ENCODE results near the gene EIF4E1B.

Gene EIF4E1B

GRCh38 chr5:176606875-176607274 lies 23.6 kb upstream of the EIF4E1B start:
- no peak for DNase-seq

GRCh38 chr5:176608142-176608705 lies 22.3 kb upstream of the EIF4E1B start:
- DNase-seq: no peak

GRCh38 chr5:176608937-176609723 lies 21.3 kb upstream of the EIF4E1B start:
- no peak for DNase-seq

- peak; percentile 61 for DNase-seq
Measured at GRCh38 chr5:176609724-176610434, 20.6 kb upstream of the EIF4E1B start, which contains the start of gene GPRIN1. Gene GPRIN1, minus strand, starts transcription at chr5:176610156. Its CDS starts 10,322 bp downstream, at chr5:176599834.

DNA sequence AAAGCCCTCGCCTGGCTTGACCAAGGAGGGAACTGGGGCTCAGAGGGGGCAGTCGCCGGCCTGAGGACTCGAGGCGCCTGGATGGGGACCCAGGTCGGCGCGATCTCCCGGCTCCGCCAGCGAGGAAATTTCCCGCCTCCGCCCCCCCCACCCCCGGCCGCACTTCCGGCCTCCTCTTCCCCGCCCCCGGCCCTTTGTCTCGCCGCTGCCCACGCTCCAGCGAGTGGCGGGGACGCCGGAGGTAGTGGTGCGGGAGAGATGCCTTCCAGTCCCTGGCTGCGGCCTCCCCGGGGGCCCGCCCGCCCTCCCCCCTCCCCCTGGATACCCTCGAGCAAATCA lies 20.1 kb upstream of the EIF4E1B start:
- no peak for DNase-seq

DNA sequence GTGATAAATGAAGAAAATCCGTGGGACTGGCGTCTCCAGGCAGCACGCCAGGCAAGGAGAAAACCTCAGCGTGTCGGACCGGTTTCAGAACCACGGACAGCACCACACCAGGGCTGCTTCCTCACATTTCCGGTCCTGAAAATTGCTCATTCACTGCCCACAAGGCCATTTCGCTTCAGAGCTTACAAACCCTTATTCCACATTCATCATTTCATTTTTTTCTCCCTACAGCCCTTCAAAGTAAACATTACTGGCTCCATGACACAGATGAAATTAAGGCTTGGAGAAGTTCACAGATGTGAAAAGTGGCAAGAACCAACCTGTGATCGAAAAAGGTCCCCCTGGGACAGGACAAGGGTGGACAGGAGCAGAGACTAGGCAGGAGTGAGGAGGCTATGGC lies 19.0 kb upstream of the EIF4E1B start:
- peak; percentile 81 for DNase-seq

GRCh38 chr5:176612008-176612407 lies 18.5 kb upstream of the EIF4E1B start:
- no peak for DNase-seq

DNA sequence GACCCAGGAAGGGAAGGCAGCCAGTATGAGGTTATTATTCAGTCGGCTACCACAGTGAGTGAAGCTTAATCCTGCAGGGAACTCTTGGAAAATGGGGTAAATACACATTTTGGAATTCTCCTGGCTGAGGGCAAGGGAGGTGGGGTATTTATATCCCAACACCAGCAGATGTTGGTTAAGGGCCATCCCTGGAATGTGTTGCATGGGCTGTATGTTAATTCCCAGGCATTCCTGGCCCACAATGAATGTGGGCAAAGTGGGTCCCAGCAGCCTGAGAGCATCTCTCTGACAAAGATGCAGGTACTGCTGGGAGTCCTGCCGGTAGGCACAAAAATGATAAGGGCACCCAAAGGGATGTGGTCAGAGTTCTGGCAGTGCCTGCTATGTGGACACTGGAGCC lies 17.6 kb upstream of the EIF4E1B start:
- no peak for DNase-seq

DNA sequence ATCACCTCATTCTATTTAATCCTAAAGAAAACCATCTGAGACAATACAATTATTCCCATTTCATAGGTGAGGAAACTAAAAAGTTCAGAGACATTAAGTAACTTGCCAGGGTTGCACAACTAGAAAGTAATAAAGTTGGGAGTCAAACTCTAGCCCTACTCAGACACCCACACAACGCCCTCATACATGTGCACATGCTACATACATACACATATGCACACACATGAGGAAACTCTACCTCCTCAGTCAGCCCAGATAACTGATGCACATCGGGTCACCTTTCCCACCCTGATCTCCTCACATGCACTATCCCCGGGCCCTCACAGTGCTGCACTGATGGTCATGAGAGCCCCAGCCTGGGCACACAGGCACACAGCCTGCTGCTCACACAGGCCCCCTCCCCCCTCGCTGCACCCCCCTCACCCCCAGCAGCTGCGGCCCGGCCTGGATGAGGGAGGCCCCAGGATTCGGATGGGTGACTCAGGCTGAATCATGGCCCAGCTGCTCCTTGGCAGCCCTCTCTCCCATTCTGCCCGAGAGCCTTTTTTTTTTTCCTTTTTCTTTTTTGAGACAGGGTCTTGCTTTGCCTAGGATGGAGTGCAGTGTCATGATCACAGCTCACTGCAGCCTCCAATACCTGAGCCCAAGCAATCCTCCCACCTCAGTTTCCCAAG lies 15.5 kb upstream of the EIF4E1B start:
- DNase-seq: no peak

DNA sequence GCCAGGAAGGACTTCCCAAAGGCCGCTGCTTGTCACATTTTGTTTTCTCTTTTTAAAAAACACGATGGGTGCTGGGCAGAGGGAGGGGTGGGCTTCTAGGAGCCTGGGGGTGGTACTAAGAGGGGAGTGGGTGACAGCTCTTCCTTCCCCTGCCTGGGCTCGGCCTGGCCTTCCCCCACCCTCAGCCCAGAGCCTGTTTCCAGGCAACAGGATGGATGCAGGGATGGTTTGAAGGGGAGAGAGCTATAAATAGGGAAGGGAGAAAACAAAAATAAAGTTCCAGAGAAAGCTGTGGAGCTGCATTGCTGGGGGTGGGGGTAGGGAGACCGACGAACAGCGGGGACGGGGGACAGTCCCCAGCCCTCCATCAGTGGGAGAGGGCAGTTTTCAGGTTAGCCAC lies 14.0 kb upstream of the EIF4E1B start:
- DNase-seq: no peak

DNA sequence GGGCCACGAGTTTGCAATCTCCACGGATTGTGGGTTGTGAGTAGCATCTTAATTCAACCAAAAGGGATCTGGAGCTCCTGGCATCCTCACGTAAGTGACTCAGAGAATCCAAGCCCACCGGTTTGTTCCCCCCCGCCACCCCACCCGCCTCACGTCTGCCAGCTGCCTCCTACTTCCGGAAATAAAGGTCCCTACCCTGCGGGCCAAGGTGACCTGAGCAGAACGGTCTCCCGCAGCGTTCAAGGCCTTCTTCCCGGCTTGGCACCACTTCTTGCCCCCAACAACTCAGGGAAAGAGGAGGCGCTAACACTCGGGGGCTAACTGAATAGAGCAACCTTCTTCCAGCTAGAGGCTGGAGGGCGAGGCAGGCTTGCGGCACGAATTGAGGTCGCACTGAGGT lies 11.7 kb upstream of the EIF4E1B start:
- DNase-seq: no peak

DNA sequence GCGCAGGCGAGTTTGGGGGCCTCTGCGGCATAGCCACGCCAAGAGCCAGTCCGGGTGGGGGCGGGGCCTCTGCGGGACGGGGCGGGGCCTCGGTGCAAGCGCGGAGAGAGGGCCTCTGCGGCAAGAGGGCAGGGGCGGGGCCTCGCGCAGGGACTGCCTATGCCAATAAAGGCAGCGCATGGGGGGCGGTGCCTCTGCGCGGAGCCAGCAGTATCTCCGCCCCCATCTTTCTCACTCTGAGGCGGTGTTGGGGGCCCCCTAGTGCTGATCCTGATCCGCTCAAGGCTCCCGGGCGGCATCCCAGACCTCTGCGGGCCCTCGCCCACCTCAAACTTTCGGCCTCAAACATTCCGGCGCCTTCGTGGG lies 11.3 kb upstream of the EIF4E1B start:
- DNase-seq: peak; percentile 81

- DNase-seq: no peak
Measured at GRCh38 chr5:176619569-176620332, 10.7 kb upstream of the EIF4E1B start.

DNA sequence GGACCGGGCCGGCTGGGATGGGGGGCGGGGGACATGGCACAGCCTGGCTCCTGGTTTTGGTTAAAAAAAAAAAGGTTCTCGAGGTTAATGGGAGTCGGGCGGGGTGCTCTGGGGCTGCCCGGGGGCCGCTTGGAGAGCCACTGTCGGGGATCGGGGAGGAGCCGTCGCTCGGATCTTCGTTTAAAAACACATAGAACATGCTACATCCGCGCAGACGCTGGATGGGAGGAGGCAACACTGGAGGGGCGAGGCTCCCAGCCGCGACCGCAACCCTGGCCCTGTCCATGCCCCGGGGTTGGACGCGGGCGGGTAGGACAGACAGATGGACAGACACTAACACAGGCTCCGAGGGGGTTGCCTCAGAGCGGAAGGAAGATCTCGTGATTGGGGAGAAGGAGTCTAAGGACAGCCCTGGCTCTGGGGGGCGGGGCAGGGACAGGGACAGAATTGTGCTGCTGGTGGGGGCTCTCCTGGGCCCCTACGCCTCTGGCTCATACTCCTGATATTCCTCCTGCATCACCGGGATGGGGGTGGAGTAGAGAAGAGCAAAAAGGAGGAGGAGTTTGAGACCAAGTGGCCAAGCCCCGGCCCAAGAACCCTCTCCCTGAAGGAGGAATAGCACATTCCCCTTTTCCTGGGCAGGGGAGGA lies 10.0 kb upstream of the EIF4E1B start:
- no peak for DNase-seq

DNA sequence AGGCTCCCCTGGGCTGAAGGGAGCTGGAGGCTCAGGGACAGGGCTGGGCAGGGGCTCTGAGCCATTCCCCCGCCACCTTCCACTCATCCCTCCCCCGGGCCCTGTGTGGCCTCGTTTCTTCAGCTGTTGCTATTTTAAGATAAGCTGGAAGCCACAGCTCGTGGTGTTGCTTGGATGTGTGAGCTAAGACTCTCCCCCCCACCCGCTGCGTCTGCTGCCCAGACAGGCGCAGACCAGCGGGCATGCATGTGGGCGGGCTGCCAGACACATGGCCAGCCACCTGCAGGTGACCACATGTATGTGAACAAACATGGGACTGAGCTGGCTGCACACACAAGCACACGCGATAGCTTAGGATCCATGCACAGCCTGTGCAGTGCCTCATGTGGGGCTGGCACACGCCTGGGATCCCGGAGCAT lies 8.8 kb upstream of the EIF4E1B start:
- DNase-seq: no peak

DNA sequence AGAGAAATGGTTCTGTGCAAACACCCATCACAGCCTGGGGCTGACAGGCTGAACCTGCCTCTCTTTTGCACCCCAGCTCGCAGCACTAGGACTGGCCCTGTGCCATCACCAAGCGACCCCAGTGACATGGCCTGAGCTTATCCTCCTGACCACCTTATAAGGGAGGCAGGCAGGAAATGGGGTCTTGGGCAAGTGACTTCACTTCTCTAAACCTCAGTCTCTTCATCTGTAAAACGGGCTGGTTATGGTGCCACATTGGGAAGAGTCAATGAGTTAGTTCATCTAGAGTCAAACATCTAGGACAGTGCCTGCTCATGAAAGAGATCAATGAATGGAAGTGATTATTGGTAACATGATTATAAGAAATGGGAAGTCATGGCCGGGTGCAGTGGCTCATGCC lies 6.3 kb upstream of the EIF4E1B start:
- DNase-seq: no peak

DNA sequence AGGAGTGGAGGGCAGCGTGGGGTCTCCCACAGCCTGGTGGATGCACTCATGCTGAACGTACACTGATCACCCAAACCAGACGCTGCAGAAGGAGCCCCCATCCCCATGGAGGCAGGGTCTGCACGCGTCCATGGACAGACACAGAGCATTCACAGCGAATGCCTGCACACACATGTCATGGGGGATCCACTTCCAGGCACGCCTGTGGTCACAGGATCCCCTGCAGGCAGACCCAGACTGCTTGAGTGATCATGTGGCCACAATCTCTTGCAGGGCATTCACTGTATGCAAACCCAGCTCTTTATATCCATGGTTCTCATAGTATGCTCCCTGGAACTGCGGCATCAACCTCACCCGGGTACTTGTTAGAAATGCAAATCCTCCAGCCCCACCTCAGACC lies 5.5 kb upstream of the EIF4E1B start:
- no peak for DNase-seq

- DNase-seq: no peak
Measured at GRCh38 chr5:176625512-176625911, 5.0 kb upstream of the EIF4E1B start.

DNA sequence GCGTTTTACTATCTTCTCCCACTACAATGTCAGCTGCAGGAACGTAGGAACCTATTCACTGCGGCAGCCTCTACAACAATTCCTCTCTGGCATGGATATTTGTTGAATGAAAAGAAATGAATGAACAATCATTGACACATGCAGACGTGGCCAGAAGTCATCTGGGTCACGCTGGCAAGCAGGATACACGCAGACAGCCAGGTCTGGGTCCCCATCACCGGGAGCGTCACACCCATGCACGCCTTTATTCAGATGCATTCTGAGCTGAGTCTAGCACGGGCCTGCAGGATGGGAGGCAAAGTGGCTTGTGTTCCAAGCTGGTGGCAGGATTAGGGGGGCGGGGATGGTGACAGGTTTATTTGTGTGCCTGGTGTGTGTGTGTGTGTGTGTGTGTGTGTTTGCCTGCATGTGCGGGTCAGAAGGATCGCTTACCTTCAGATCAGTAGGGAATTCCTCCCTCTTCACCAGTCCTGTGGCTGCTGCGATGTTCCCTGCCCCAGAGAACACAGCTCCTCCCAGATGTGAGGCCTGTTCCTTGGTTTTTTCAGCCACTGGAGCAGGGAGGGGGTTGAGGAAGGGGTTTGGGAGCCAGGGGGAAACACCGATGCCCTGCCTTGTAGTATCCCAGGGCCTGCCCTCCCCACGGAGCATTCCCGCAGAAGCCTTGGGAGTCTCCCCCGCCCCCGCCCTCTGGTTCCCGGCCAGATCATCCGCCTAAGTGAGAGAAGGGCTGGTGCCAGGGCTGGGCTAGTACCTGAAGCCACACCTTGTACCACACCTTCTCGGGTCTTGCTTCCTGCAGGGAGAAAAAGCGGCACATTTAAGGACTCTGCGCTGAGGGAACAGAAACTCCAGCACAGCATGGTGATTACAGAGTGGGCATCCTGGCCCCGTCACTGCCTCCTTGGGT lies 4.3 kb upstream of the EIF4E1B start:
- no peak for DNase-seq

GRCh38 chr5:176626876-176627236 lies 3.6 kb upstream of the EIF4E1B start:
- no peak for DNase-seq

- DNase-seq: no peak
Measured at GRCh38 chr5:176627582-176627981, 2.9 kb upstream of the EIF4E1B start.

All from left hindlimb (tissue), 1 donor.